Measurements from ENCODE around the gene NBL1. TPM values are rescaled to one million over a fixed set of nuclear protein-coding genes. Genes with fewer than 3 reads are reported as not detected.
A peak's percentile ranks its signal among the peaks of the same experiment; 100 is the strongest.

Gene NBL1
- total and polyA plus RNA-seq, 9 of the 15 experiments (the other 6 are each of a cell fraction or from before 2014, with no cell fraction given): 0.10 to 3.7 (median 1.8) TPM; not detected in 1

DNA sequence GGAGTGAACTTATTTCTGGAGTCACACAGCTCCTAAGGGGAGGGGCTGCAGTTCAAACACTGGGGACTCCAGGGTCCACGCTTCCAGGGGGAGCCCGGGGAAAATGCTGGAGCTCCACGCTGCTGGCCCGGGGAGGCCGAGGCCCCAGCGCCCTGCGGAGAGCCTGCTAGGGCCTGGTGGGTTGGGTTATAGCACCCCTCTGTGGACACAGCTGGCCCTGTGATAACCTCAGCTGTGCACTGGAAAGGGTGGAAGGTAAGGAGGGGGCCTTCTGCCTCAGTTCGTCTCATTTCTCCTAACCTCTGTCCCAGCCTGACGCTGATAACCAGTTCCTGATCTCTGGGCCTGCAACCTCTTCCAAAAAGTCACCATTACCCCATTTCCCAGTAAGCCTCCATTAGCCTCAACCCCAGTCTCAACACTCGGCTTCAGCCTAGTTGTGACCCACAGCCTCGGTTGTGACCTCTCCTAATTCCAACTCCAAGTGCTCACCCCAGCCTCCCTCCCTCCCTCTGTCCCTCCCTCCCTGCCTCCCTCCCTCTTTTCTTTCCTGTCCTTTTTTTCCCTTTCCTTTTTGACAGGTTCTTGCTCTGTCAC lies 7.1 kb downstream of the NBL1 start (continued):
- peak in 1 of 3 experiments; percentile 41 for TF ChIP-seq YY1 (IDR thresholded peaks at IDR 0.05; ENCODE audit: borderline replicate concordance in 1 of 3, control insufficient read depth in 1 of 3, extremely low read depth in 1 of 3, insufficient read depth in 3 of 3, insufficient read length in 1 of 3, insufficient replicate concordance in 2 of 3, low read depth in 1 of 3, low read length in 2 of 3)
- TF ChIP-seq ZNF12 (CRISPR knock-in tag; IDR thresholded peaks at IDR 0.05): no peak
- no peak for TF ChIP-seq CHCHD3 (CRISPR knock-in tag; IDR thresholded peaks at IDR 0.05)
- TF ChIP-seq CC2D1A (IDR thresholded peaks at IDR 0.05): 0 out of 2 replicates have a peak, but pooled peaks have one; percentile 68
- TF ChIP-seq, protein P1, sequence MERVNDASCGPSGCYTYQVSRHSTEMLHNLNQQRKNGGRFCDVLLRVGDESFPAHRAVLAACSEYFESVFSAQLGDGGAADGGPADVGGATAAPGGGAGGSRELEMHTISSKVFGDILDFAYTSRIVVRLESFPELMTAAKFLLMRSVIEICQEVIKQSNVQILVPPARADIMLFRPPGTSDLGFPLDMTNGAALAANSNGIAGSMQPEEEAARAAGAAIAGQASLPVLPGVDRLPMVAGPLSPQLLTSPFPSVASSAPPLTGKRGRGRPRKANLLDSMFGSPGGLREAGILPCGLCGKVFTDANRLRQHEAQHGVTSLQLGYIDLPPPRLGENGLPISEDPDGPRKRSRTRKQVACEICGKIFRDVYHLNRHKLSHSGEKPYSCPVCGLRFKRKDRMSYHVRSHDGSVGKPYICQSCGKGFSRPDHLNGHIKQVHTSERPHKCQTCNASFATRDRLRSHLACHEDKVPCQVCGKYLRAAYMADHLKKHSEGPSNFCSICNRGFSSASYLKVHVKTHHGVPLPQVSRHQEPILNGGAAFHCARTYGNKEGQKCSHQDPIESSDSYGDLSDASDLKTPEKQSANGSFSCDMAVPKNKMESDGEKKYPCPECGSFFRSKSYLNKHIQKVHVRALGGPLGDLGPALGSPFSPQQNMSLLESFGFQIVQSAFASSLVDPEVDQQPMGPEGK (CRISPR knock-in tag; IDR thresholded peaks at IDR 0.05; ENCODE audit: borderline replicate concordance): no peak
- TF ChIP-seq BCOR (IDR thresholded peaks at IDR 0.05): peak; percentile 16; the same call in 1 of the 2 replicates
- TF ChIP-seq, protein P2, sequence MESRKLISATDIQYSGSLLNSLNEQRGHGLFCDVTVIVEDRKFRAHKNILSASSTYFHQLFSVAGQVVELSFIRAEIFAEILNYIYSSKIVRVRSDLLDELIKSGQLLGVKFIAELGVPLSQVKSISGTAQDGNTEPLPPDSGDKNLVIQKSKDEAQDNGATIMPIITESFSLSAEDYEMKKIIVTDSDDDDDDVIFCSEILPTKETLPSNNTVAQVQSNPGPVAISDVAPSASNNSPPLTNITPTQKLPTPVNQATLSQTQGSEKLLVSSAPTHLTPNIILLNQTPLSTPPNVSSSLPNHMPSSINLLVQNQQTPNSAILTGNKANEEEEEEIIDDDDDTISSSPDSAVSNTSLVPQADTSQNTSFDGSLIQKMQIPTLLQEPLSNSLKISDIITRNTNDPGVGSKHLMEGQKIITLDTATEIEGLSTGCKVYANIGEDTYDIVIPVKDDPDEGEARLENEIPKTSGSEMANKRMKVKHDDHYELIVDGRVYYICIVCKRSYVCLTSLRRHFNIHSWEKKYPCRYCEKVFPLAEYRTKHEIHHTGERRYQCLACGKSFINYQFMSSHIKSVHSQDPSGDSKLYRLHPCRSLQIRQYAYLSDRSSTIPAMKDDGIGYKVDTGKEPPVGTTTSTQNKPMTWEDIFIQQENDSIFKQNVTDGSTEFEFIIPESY (CRISPR knock-in tag; IDR thresholded peaks at IDR 0.05): no peak; the same call in 1 of the 2 replicates
- TF ChIP-seq MCM7 (IDR thresholded peaks at IDR 0.05): no peak
- TF ChIP-seq, protein P3, sequence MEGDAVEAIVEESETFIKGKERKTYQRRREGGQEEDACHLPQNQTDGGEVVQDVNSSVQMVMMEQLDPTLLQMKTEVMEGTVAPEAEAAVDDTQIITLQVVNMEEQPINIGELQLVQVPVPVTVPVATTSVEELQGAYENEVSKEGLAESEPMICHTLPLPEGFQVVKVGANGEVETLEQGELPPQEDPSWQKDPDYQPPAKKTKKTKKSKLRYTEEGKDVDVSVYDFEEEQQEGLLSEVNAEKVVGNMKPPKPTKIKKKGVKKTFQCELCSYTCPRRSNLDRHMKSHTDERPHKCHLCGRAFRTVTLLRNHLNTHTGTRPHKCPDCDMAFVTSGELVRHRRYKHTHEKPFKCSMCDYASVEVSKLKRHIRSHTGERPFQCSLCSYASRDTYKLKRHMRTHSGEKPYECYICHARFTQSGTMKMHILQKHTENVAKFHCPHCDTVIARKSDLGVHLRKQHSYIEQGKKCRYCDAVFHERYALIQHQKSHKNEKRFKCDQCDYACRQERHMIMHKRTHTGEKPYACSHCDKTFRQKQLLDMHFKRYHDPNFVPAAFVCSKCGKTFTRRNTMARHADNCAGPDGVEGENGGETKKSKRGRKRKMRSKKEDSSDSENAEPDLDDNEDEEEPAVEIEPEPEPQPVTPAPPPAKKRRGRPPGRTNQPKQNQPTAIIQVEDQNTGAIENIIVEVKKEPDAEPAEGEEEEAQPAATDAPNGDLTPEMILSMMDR (IDR thresholded peaks at IDR 0.05 in 2 of 3, conservative IDR thresholded peaks at IDR 0.05 in 1 of 3; ENCODE audit: insufficient read depth in 2 of 3, low read depth in 1 of 3, low read length in 3 of 3): peak; percentile 93 to 97 (median 93)
- no peak for TF ChIP-seq ELF2 (CRISPR knock-in tag; IDR thresholded peaks at IDR 0.05)
- no peak for TF ChIP-seq ZNF184 (CRISPR knock-in tag; IDR thresholded peaks at IDR 0.05)
- TF ChIP-seq SIN3A (IDR thresholded peaks at IDR 0.05; ENCODE audit: borderline replicate concordance in 2 of 2, control insufficient read depth in 1 of 2, low read depth in 2 of 2, low read length in 2 of 2): peak in 1 of 2 experiments; percentile 30; a peak in 1 of 4 replicates
- TF ChIP-seq, protein P4, sequence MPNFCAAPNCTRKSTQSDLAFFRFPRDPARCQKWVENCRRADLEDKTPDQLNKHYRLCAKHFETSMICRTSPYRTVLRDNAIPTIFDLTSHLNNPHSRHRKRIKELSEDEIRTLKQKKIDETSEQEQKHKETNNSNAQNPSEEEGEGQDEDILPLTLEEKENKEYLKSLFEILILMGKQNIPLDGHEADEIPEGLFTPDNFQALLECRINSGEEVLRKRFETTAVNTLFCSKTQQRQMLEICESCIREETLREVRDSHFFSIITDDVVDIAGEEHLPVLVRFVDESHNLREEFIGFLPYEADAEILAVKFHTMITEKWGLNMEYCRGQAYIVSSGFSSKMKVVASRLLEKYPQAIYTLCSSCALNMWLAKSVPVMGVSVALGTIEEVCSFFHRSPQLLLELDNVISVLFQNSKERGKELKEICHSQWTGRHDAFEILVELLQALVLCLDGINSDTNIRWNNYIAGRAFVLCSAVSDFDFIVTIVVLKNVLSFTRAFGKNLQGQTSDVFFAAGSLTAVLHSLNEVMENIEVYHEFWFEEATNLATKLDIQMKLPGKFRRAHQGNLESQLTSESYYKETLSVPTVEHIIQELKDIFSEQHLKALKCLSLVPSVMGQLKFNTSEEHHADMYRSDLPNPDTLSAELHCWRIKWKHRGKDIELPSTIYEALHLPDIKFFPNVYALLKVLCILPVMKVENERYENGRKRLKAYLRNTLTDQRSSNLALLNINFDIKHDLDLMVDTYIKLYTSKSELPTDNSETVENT (CRISPR knock-in tag; IDR thresholded peaks at IDR 0.05): no peak
- TF ChIP-seq POLR3G (IDR thresholded peaks at IDR 0.05; ENCODE audit: extremely low read depth, insufficient read length, insufficient replicate concordance): no peak
- TF ChIP-seq FOXK2 (conservative IDR thresholded peaks at IDR 0.05 in 1 of 2, IDR thresholded peaks at IDR 0.05 in 1 of 2; ENCODE audit: low read depth in 2 of 2): no peak
- no peak for TF ChIP-seq ZNF778 (CRISPR knock-in tag; IDR thresholded peaks at IDR 0.05)
- no peak for TF ChIP-seq CSDE1 (IDR thresholded peaks at IDR 0.05)
- TF ChIP-seq CTBP1 (IDR thresholded peaks at IDR 0.05; ENCODE audit: borderline replicate concordance): peak; percentile 45; the same call in 1 of the 2 replicates
- TF ChIP-seq ZBED1 (IDR thresholded peaks at IDR 0.05): peak; percentile 66; the same call in 1 of the 2 replicates
- TF ChIP-seq POLR2A (conservative IDR thresholded peaks at IDR 0.05): no peak
- TF ChIP-seq RUNX1 (IDR thresholded peaks at IDR 0.05; ENCODE audit: low read depth): no peak
